ENCODE data around the gene SH3RF1.

Gene SH3RF1

DNA sequence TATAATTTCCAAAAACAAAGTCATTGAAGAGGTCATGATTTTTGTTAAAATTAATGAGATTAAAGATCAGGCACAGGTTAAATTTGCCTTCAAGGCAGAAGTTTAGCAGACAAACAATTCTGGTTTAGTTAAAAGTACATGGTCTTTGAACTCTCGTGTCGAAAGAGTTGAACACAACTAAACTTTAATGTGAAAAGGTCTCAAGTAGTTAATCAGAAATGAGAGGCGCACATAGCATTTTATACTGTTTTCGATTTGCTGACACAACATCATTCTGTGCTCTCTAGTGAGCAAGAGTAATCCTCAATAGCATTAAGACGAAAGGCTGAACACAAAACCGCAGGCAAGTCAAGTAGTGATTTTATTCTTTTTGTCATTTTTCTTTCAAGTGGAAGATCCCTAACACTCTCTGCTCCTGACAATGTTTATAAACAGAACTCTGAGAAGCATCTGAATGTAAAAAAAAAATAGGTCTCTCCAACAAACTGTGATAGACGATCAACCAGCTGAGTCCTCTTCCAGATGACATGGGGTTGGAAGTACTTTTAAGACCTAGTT, 49.8 kb downstream of the SH3RF1 start:
- DNase-seq: no peak
- Histone ChIP-seq H3K4me3 (ENCODE audit: low read depth, low read length) (no peak overlapping the region), H3K27me3 (replicated peaks) (no peaks in the 10 kb centered on the region), H3K36me3 (replicated peaks) (no peaks in the 10 kb centered on the region), H3K27ac (no peak overlapping the region)
- in situ Hi-C loops (cut with HindIII; ENCODE audit: low pct_ligation_motif_present, low sequenced_read_pairs): no loop called here
- TF ChIP-seq, protein P1, sequence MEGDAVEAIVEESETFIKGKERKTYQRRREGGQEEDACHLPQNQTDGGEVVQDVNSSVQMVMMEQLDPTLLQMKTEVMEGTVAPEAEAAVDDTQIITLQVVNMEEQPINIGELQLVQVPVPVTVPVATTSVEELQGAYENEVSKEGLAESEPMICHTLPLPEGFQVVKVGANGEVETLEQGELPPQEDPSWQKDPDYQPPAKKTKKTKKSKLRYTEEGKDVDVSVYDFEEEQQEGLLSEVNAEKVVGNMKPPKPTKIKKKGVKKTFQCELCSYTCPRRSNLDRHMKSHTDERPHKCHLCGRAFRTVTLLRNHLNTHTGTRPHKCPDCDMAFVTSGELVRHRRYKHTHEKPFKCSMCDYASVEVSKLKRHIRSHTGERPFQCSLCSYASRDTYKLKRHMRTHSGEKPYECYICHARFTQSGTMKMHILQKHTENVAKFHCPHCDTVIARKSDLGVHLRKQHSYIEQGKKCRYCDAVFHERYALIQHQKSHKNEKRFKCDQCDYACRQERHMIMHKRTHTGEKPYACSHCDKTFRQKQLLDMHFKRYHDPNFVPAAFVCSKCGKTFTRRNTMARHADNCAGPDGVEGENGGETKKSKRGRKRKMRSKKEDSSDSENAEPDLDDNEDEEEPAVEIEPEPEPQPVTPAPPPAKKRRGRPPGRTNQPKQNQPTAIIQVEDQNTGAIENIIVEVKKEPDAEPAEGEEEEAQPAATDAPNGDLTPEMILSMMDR (IDR thresholded peaks at IDR 0.05; ENCODE audit: low read depth, low read length, missing control alignments): no peak

DNA sequence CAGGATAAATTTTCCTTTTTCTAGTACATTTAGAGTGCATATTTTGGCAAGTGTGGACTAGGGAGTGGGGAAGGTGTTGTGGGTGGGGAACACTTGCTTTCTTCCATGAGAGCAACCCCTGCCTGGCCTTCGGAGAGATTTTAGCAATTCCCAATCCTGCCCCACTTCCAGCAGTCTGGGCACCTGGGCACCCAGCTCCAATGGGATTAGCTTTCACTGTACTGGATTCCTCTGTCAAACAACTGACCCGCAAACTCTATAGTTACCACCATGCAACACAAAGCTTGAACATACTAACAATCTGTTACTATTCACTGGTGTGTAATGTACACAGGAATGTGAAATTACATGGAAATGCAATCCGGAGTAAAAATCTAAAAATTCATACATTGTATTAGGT, 50.3 kb downstream of the SH3RF1 start:
- Histone ChIP-seq H3K36me3 (replicated peaks) (no peaks in the 10 kb centered on the region), H3K27ac (no peak overlapping the region), H3K27me3 (replicated peaks) (no peaks in the 10 kb centered on the region), H3K4me3 (ENCODE audit: low read depth, low read length) (no peak overlapping the region)
- in situ Hi-C loops (cut with HindIII; ENCODE audit: low pct_ligation_motif_present, low sequenced_read_pairs): no loop called here
- DNase-seq: no peak
- TF ChIP-seq, protein P1 (IDR thresholded peaks at IDR 0.05; ENCODE audit: low read depth, low read length, missing control alignments): no peak

DNA sequence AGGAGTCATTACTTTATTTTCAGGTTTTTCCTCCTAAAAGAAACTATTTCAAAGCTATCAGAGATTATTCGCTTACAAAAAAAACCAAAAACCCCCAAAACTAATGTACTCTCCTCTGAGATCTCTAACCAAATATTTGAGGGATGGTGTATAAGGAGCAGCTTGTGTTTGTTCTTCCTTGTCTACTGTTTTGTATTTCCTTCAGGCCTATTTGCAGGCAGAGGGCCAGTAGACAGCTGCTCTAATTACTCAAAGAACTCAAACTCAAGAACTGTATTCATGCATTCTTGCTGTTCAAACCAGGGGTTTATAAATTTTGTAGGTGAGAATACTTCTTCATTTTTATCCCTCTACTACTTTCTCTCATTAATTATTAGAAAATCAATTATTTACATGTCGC, 51.3 kb downstream of the SH3RF1 start:
- TF ChIP-seq, protein P1 (IDR thresholded peaks at IDR 0.05; ENCODE audit: low read depth, low read length, missing control alignments): no peak
- no peaks in the 10 kb centered on the region for H3K27me3 ChIP-seq (replicated peaks)
- DNase-seq: no peak
- H3K27ac ChIP-seq: no peak overlapping the region
- peaks cover 2% of the 10 kb centered on the region for H3K36me3 ChIP-seq (replicated peaks)
- no peak overlapping the region for H3K4me3 ChIP-seq (ENCODE audit: low read depth, low read length)
- in situ Hi-C loops (cut with HindIII; ENCODE audit: low pct_ligation_motif_present, low sequenced_read_pairs): no loop called here

DNA sequence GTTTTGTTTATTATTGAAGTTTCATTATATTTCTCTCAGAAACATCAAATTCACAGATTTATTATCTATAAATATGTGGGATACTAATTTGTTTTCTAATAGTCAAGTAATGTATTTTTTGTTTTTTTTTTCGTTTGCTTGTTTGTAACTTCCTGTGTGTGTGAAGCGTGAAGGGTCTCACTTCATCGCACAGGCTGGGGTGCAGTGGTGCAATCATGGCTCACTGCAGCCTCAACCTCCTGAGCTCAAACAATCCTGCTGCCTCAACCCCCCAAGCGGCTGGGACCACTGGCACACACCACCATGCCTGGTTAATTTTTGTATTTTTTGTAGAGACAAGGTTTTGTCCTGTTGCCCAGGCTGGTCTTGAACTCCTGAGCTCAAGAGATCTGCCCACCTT, 55.1 kb downstream of the SH3RF1 start:
- TF ChIP-seq, protein P1 (IDR thresholded peaks at IDR 0.05; ENCODE audit: low read depth, low read length, missing control alignments): no peak

DNA sequence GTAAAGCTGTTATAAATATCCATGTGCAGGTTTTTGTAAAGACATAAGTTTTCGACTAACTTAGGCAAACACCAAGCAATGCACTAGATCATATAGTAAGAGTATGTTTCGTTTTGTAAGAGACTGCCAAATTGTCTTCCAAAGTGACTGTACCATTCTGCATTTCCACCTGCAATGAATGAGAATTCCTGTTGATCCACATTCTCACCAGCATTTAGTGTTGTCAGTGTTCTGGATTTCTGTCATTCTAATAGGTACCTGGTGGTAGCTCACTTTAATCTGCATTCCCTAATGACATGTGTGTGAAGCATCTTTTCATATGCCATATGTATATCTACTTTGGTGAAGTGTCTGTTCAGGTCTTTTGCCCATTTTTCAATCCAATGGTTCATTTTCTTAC, 57.8 kb downstream of the SH3RF1 start:
- TF ChIP-seq, protein P1 (IDR thresholded peaks at IDR 0.05; ENCODE audit: low read depth, low read length, missing control alignments): no peak
- H3K36me3 ChIP-seq (replicated peaks): peaks cover 5% of the 10 kb centered on the region
- H3K4me3 ChIP-seq (ENCODE audit: low read depth, low read length): no peak overlapping the region
- no peak for DNase-seq
- in situ Hi-C loops (cut with HindIII; ENCODE audit: low pct_ligation_motif_present, low sequenced_read_pairs): no loop called here
- H3K27ac ChIP-seq: no peak overlapping the region
- H3K27me3 ChIP-seq (replicated peaks): no peaks in the 10 kb centered on the region

More for the DNA sequence above, 55.1 kb downstream of the SH3RF1 start:
- H3K36me3 ChIP-seq (replicated peaks): peaks cover 5% of the 10 kb centered on the region
- no peak overlapping the region for H3K27ac ChIP-seq
- H3K4me3 ChIP-seq (ENCODE audit: low read depth, low read length): no peak overlapping the region
- in situ Hi-C loops (cut with HindIII; ENCODE audit: low pct_ligation_motif_present, low sequenced_read_pairs): no loop called here
- DNase-seq: no peak
- no peaks in the 10 kb centered on the region for H3K27me3 ChIP-seq (replicated peaks)

DNA sequence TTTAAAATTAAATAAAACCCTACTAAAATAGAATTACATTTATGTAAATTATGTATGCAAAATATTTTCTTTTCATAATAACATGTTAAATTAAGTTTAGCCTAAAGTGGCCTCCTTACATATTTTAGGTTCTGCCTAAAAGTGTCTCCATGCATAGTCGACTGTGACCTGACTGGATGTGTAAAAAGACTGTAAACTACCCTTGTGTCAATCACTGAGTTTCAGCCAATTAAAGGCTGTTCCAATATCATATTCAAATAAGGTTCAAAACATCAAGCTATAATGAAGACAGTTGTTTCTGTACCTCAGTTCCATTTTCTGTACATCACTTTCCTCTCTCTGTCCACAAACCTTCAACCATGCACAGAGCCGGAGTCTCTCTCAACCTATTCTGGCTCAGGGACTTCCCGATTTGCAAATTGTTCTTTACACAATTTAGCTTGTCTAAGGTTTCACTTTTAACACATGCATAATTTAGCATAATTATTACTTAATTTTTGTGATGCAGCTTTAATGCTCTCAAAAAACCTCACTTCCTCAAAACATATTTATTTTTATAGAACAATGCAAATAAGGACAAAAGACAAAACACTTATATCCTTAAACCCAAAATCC, 60.1 kb downstream of the SH3RF1 start:
- H3K36me3 ChIP-seq (replicated peaks): peaks cover 5% of the 10 kb centered on the region
- no peak for DNase-seq
- TF ChIP-seq, protein P1 (IDR thresholded peaks at IDR 0.05; ENCODE audit: low read depth, low read length, missing control alignments): no peak
- H3K27me3 ChIP-seq (replicated peaks): no peaks in the 10 kb centered on the region
- in situ Hi-C loops (cut with HindIII; ENCODE audit: low pct_ligation_motif_present, low sequenced_read_pairs): no loop called here
- no peak overlapping the region for H3K4me3 ChIP-seq (ENCODE audit: low read depth, low read length)
- no peak overlapping the region for H3K27ac ChIP-seq

Measured in brain microvascular endothelial cell (primary cell).